IMR-90 (cell line): ENCODE measurements around the gene ST14. TPM values are rescaled to one million over a fixed set of nuclear protein-coding genes. Genes with fewer than 3 reads are reported as not detected.

Experiments
- ATAC-seq: fragments of 200-7000 bp; cut with Tn5 transposase; 2 replicates; pipeline ENCODE4 v1.9.1; 2020; ENCODE audit warnings: low read depth, mild to moderate bottlenecking, moderate library complexity
- BruUV-seq: library from RNA; stranded (reverse); fragments of 400-500 nt; replicated peaks from 2 replicates; lab custom pipeline; 2021; lab: Mats Ljungman, UMichigan
- CTCF ChIA-PET: fragments of 300-600 bp; formaldehyde crosslinking; extraction: SDS; loops from one replicate; lab custom pipeline; 2021; ENCODE audit warnings: antibody characterized with exemption; lab: Yijun Ruan, JAX
- POLR2A ChIA-PET: fragments of 300-600 bp; sonication (Branson Sonifier 250); formaldehyde crosslinking; loops from one replicate; lab custom pipeline; 2022; ENCODE audit warnings: antibody characterized with exemption; ENCODE audit not compliant: unreplicated experiment; lab: Charles Lee
- DNase-seq: peaks from one replicate; pipeline ENCODE4 v3.0.0; 2013
- H2AFZ ChIP-seq: replicated peaks from 2 replicates; pipeline ENCODE3; 2013; ENCODE audit warnings: low read length, mild to moderate bottlenecking; ENCODE audit not compliant: poor library complexity
- H2AK5ac ChIP-seq: 2 replicates; pipeline ENCODE4 v1.6.1; 2013; ENCODE audit warnings: low read depth, low read length, inconsistent platforms
- H2AK9ac ChIP-seq: replicated peaks from 2 replicates; pipeline ENCODE3; 2013; ENCODE audit warnings: mild to moderate bottlenecking, low read depth, low read length, moderate library complexity; ENCODE audit not compliant: poor library complexity
- H2BK120ac ChIP-seq: 2 replicates; pipeline ENCODE4 v1.6.1; 2013; ENCODE audit warnings: low read depth, low read length, inconsistent platforms
- H2BK15ac ChIP-seq: 3 replicates; pipeline ENCODE4 v1.6.1; 2013; ENCODE audit warnings: low read depth, low read length, inconsistent platforms
- H2BK20ac ChIP-seq: 2 replicates; pipeline ENCODE4 v1.6.1; 2013; ENCODE audit warnings: low read depth, mild to moderate bottlenecking, inconsistent platforms, low read length, moderate library complexity
- H2BK5ac ChIP-seq: 2 replicates; pipeline ENCODE4 v1.6.1; 2013; ENCODE audit warnings: mild to moderate bottlenecking, low read depth, low read length, inconsistent platforms; ENCODE audit not compliant: poor library complexity, severe bottlenecking
- H3K14ac ChIP-seq: replicated peaks from 2 replicates; pipeline ENCODE4 v1.6.1; 2013; ENCODE audit warnings: low read depth, low read length, inconsistent platforms
- H3K18ac ChIP-seq: 2 replicates; pipeline ENCODE4 v1.6.1; 2013; ENCODE audit warnings: low read depth, low read length, control low read depth
- H3K23ac ChIP-seq: 2 replicates; pipeline ENCODE4 v1.6.1; 2013; ENCODE audit warnings: low read depth, low read length, inconsistent platforms
- H3K27ac ChIP-seq: 2 replicates; pipeline ENCODE4 v1.5.1; 2013; ENCODE audit warnings: mild to moderate bottlenecking, control low read depth, low read length; ENCODE audit not compliant: insufficient read depth
- H3K27me3 ChIP-seq: 2 replicates; pipeline ENCODE4 v1.6.1; 2013; ENCODE audit warnings: low read length; ENCODE audit not compliant: control insufficient read depth, insufficient read depth
- H3K36me3 ChIP-seq: 2 replicates; pipeline ENCODE4 v1.6.1; 2013; ENCODE audit warnings: low read length, mixed read lengths; ENCODE audit not compliant: control insufficient read depth, insufficient read depth
- H3K4ac ChIP-seq: 2 replicates; pipeline ENCODE4 v1.6.1; 2013; ENCODE audit warnings: low read depth, low read length, inconsistent platforms
- H3K4me1 ChIP-seq: 2 replicates; pipeline ENCODE4 v1.6.1; 2013; ENCODE audit warnings: low read length, mixed read lengths; ENCODE audit not compliant: control insufficient read depth, insufficient read depth
- H3K4me2 ChIP-seq: 2 replicates; pipeline ENCODE4 v1.6.1; 2013; ENCODE audit warnings: low read depth, mild to moderate bottlenecking, control low read depth, low read length, moderate library complexity
- H3K4me3 ChIP-seq: 2 replicates; pipeline ENCODE4 v1.5.1; 2013; ENCODE audit warnings: low read depth, mild to moderate bottlenecking, control low read depth, low read length, moderate library complexity; ENCODE audit not compliant: insufficient read depth
- H3K56ac ChIP-seq: 2 replicates; pipeline ENCODE4 v1.6.1; 2013; ENCODE audit warnings: low read length, inconsistent platforms; ENCODE audit not compliant: insufficient read depth; ENCODE audit errors: extremely low read depth
- H3K79me1 ChIP-seq, 2 experiments: 2 replicates each; pipeline ENCODE4 v1.6.1; 2013; ENCODE audit warnings: low read length in 2 of 2, inconsistent platforms in 1 of 2, low read depth in 1 of 2
- H3K9ac ChIP-seq: 2 replicates; pipeline ENCODE4 v1.6.1; 2013; ENCODE audit warnings: low read depth, low read length, control low read depth
- H3K9me1 ChIP-seq: 2 replicates; pipeline ENCODE4 v1.6.1; 2013; ENCODE audit warnings: low read length, inconsistent platforms; ENCODE audit not compliant: insufficient read depth
- H3K9me3 ChIP-seq: 2 replicates; pipeline ENCODE4 v1.6.1; 2013; ENCODE audit warnings: low read length; ENCODE audit not compliant: control insufficient read depth, insufficient read depth
- H4K20me1 ChIP-seq: 2 replicates; pipeline ENCODE4 v1.6.1; 2013; ENCODE audit warnings: low read length, inconsistent platforms; ENCODE audit not compliant: insufficient read depth
- H4K5ac ChIP-seq: 2 replicates; pipeline ENCODE4 v1.6.1; 2013; ENCODE audit warnings: mild to moderate bottlenecking, low read depth, low read length, control low read depth
- H4K8ac ChIP-seq, 2 experiments: 2 replicates each; pipeline ENCODE4 v1.6.1; 2013; ENCODE audit warnings: low read depth in 2 of 2, low read length in 2 of 2, control low read depth in 1 of 2, inconsistent platforms in 1 of 2
- H4K91ac ChIP-seq: 2 replicates; pipeline ENCODE4 v1.6.1; 2013; ENCODE audit warnings: low read depth, low read length, inconsistent platforms; ENCODE audit not compliant: insufficient read depth
- CEBPB ChIP-seq: IDR thresholded peaks from 2 replicates; pipeline ENCODE4 v1.6.1; 2012; ENCODE audit warnings: low read depth, low read length, improper control_type of control experiment
- CHD1 ChIP-seq: IDR thresholded peaks from 2 replicates; pipeline ENCODE4 v1.6.1; 2012; ENCODE audit warnings: low read depth, low read length, improper control_type of control experiment
- FOS ChIP-seq: fragments of 150-350 bp; IDR thresholded peaks from 2 replicates; pipeline ENCODE4 v1.6.1; 2016; ENCODE audit warnings: low read depth, low read length
- MAFK ChIP-seq: IDR thresholded peaks from 2 replicates; pipeline ENCODE4 v1.6.1; 2012; ENCODE audit warnings: low read depth, low read length, improper control_type of control experiment
- MXI1 ChIP-seq: IDR thresholded peaks from 2 replicates; pipeline ENCODE4 v1.6.1; 2012; ENCODE audit warnings: low read depth, mild to moderate bottlenecking, low read length, moderate library complexity, borderline replicate concordance
- POLR2A ChIP-seq: IDR thresholded peaks from 2 replicates; pipeline ENCODE4 v1.6.1; 2012; ENCODE audit warnings: mild to moderate bottlenecking, low read depth, low read length
- RCOR1 ChIP-seq: IDR thresholded peaks from 2 replicates; pipeline ENCODE4 v1.6.1; 2012; ENCODE audit warnings: mild to moderate bottlenecking, low read length, improper control_type of control experiment; ENCODE audit not compliant: insufficient replicate concordance
- RFX5 ChIP-seq: IDR thresholded peaks from 2 replicates; pipeline ENCODE4 v1.8.0; 2012; ENCODE audit warnings: low read depth, mild to moderate bottlenecking, low read length, moderate library complexity
- SMC3 ChIP-seq: fragments of 150-350 bp; IDR thresholded peaks from 2 replicates; pipeline ENCODE4 v1.6.1; 2016; ENCODE audit warnings: low read depth, mild to moderate bottlenecking, antibody characterized with exemption, low read length, moderate library complexity
- WGBS, 2 experiments: methylation state at CpG; one replicate each; pipeline versions ENCODE4 v1.1.5 to v1.1.7; 2013; ENCODE audit warnings: missing lambda C conversion rate in 2 of 2; ENCODE audit not compliant: insufficient read length in 1 of 2; ENCODE audit errors: extremely low coverage in 2 of 2; 5-methylcytosine and 5-hydroxymethylcytosine counted together
- dilution Hi-C: fragments of 300-500 bp; cut with HindIII; formaldehyde crosslinking; loops from one replicate; pipeline ENCODE4 v1.14.3; 2018; ENCODE audit warnings: low sequenced_read_pairs; ENCODE audit not compliant: unreplicated experiment
- in situ Hi-C: fragments of 300-500 bp; cut with MboI; formaldehyde crosslinking; loops from 3 replicates; pipeline ENCODE4 v1.14.3; 2019; ENCODE audit warnings: low sequenced_read_pairs, inconsistent platforms, mixed read lengths
- intact Hi-C: fragments of 100-400 bp; cut with micrococcal nuclease; formaldehyde crosslinking; loops from 2 replicates; pipeline ENCODE4 v1.10.0; 2022
- polyA plus RNA-seq, 3 experiments: library from polyadenylated mRNA; depleted of rRNA; stranded (reverse); fragments of >200 nt; gene quantifications; 2 replicates each; pipeline ENCODE4 v1.2.3, GENCODE V29; 2012; ENCODE audit warnings: low replicate concordance in 1 of 3
- total RNA-seq: library from RNA; depleted of rRNA; stranded (reverse); fragments of >200 nt; gene quantifications from 2 replicates; pipeline ENCODE4 v1.2.3, GENCODE V29; 2012
- TF ChIP-seq, protein P1 (sequence below): fragments of 150-350 bp; IDR thresholded peaks from 2 replicates; pipeline ENCODE4 v1.6.1; 2016; ENCODE audit warnings: low read depth, mild to moderate bottlenecking, low read length, moderate library complexity, borderline replicate concordance

The ST14 gene
- total and polyA plus RNA-seq, 2 of the 4 experiments (the other 2 are of a cell fraction) = not detected

DNA sequence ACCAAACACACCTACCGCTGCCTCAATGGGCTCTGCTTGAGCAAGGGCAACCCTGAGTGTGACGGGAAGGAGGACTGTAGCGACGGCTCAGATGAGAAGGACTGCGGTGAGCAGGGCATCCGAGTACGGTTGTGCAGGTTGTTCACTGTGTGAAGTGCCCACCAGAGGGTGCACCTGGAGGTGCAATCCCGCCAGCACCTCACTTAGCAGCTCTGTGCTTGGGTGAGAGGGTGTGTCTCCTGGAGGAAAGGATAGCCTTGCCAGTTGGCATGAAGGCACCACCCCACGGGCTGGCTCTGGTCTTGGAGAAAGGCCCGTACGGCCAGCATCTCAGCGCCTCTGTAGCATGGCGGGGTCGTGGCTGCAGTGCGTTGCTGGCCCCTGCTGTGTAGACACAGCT, 39.4 kb downstream of the ST14 start:
- Histone ChIP-seq H2BK20ac (no peak overlapping the region), H3K36me3 (no peaks in the 10 kb centered on the region), H2AK9ac (no peak overlapping the region), H3K4ac (no peak overlapping the region), H3K4me1 (no peaks in the 10 kb centered on the region), H3K18ac (no peak overlapping the region), H4K20me1 (no peaks in the 10 kb centered on the region), H2BK15ac (no peak overlapping the region), H3K4me2 (no peak overlapping the region), H3K79me1 (no peaks in the 10 kb centered on the region), H2AFZ (no peak overlapping the region), H3K9me1 (no peaks in the 10 kb centered on the region), H3K23ac (no peak overlapping the region), H3K9ac (no peak overlapping the region), H4K8ac (no peak overlapping the region), H2AK5ac (no peak overlapping the region), H2BK5ac (no peak overlapping the region), H3K27ac (no peak overlapping the region), H3K4me3 (no peak overlapping the region), H3K56ac (no peak overlapping the region), H3K14ac (no peak overlapping the region), H4K91ac (no peak overlapping the region), H2BK120ac (no peak overlapping the region), H4K5ac (no peak overlapping the region), H3K27me3 (peaks cover 34% of the 10 kb centered on the region), H3K9me3 (peaks cover 5% of the 10 kb centered on the region; the same call in 1 of the 2 replicates)
- no TSS peak for BruUV-seq
- ATAC-seq (no peak), DNase-seq (no peak)
- dilution Hi-C loops (no loop called here), intact Hi-C loops (no loop called here), in situ Hi-C loops (no loop called here)
- CTCF ChIA-PET = no interaction called here
- WGBS, 2 experiments = 89% methylated on average over 11 of the region's 15 CpGs; no CpG with 5 or more reads in 1 of the 2 experiments
- POLR2A ChIA-PET = no interaction called here
- TF ChIP-seq MXI1 = no peak
- no peak for TF ChIP-seq RFX5
- no peak for TF ChIP-seq POLR2A
- no peak for TF ChIP-seq RCOR1
- TF ChIP-seq CEBPB = no peak
- TF ChIP-seq, protein P1, sequence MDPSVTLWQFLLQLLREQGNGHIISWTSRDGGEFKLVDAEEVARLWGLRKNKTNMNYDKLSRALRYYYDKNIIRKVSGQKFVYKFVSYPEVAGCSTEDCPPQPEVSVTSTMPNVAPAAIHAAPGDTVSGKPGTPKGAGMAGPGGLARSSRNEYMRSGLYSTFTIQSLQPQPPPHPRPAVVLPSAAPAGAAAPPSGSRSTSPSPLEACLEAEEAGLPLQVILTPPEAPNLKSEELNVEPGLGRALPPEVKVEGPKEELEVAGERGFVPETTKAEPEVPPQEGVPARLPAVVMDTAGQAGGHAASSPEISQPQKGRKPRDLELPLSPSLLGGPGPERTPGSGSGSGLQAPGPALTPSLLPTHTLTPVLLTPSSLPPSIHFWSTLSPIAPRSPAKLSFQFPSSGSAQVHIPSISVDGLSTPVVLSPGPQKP = no peak
- TF ChIP-seq SMC3 = no peak
- TF ChIP-seq MAFK = no peak
- no peak for TF ChIP-seq FOS
- TF ChIP-seq CHD1 = no peak
